Muscle layer of duodenum (tissue), 2 donors: Measurements from ENCODE around the gene GRIP1.

Experiments used
- H3K27ac ChIP-seq: one replicate; pipeline ENCODE4 v1.7.0; 2013; ENCODE audit warnings: mild to moderate bottlenecking, low read length
- H3K27me3 ChIP-seq: one replicate; pipeline ENCODE4 v1.7.0; 2013; ENCODE audit warnings: low read depth, mild to moderate bottlenecking, control low read depth, low read length
- H3K36me3 ChIP-seq, 2 donors: one replicate each; pipeline ENCODE4 v1.7.0; 2013; ENCODE audit warnings: low read length in 2 of 2, control low read depth in 1 of 2, mild to moderate bottlenecking in 1 of 2; ENCODE audit not compliant: insufficient read depth in 2 of 2, control insufficient read depth in 1 of 2
- H3K4me1 ChIP-seq, 2 donors: one replicate each; pipeline ENCODE4 v1.7.0; 2013; ENCODE audit warnings: low read length in 2 of 2, mild to moderate bottlenecking in 2 of 2, control low read depth in 1 of 2, moderate library complexity in 1 of 2; ENCODE audit not compliant: insufficient read depth in 2 of 2, control insufficient read depth in 1 of 2
- H3K4me3 ChIP-seq, 2 donors: one replicate each; pipeline ENCODE4 v1.7.0; 2013; ENCODE audit warnings: low read length in 2 of 2, low read depth in 1 of 2, mild to moderate bottlenecking in 1 of 2
- H3K9me3 ChIP-seq, 2 donors: one replicate each; pipeline ENCODE4 v1.7.0; 2013; ENCODE audit warnings: low read length in 2 of 2, control low read depth in 1 of 2, mild to moderate bottlenecking in 1 of 2; ENCODE audit not compliant: control insufficient read depth in 1 of 2
- donor health status: healthy.

The GRIP1 gene

GRCh38 chr12:66638666-66639065 is 40.2 kb downstream of the GRIP1 start:
- H3K27me3 ChIP-seq, result no peaks in the 10 kb centered on the region
- H3K27ac ChIP-seq, result no peak overlapping the region
- H3K4me1 ChIP-seq, result peaks cover 0 to 3% of the 10 kb centered on the region in 2 donors
- H3K36me3 ChIP-seq, result no peaks in the 10 kb centered on the region
- H3K4me3 ChIP-seq, result no peak overlapping the region
- H3K9me3 ChIP-seq, result no peaks in the 10 kb centered on the region

GRCh38 chr12:66637699-66638301 is 41.1 kb downstream of the GRIP1 start:
- Histone ChIP-seq H3K27ac (no peak overlapping the region), H3K27me3 (no peaks in the 10 kb centered on the region), H3K36me3 (no peaks in the 10 kb centered on the region), H3K9me3 (no peaks in the 10 kb centered on the region), H3K4me3 (no peak overlapping the region), H3K4me1 (peaks cover 0 to 3% of the 10 kb centered on the region in 2 donors)

DNA sequence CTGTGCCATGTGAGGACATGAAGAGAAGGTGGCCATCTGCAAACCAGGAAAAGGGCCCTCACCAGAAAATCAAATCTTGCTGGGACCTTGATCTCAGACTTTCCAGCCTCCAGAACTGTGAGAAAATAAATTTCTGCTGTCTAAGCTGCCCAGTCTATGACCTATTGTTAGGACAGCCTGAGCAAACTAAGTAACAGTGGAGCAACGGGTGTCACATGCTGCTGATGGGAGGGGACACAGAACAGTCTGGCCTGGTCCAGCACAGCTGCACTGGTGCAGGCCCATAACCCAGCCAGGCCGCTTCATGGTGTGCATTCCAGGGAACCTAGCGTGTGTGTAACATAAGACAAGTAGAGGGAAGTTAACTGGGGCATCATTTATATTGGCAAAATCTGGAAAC is 42.1 kb downstream of the GRIP1 start:
- peaks cover 0 to 3% of the 10 kb centered on the region in 2 donors for H3K4me1 ChIP-seq
- no peaks in the 10 kb centered on the region for H3K36me3 ChIP-seq
- H3K27me3 ChIP-seq, result no peaks in the 10 kb centered on the region
- no peak overlapping the region for H3K27ac ChIP-seq
- no peak overlapping the region for H3K4me3 ChIP-seq
- no peaks in the 10 kb centered on the region for H3K9me3 ChIP-seq

DNA sequence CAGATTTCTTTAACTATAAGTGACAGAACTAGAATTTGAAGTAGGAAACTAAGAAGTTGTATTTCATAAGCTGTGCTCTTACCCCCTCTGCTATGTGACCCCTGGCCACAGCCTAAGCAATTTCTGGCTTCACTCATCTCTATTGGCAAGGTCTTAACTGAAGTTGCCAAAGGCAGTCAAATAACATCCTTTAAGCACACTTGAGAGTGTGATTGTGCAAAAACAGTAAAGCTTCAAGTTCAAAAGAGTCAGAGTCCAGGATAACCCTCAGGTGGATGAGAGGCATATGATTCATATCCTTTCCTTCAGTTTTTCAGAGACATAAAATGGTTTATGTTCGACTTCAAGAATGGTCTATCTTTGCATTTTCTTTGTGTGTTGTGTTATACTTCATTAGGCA is 45.2 kb downstream of the GRIP1 start:
- H3K4me1 ChIP-seq, result no peaks in the 10 kb centered on the region
- no peaks in the 10 kb centered on the region for H3K9me3 ChIP-seq
- no peak overlapping the region for H3K27ac ChIP-seq
- H3K27me3 ChIP-seq, result no peaks in the 10 kb centered on the region
- H3K4me3 ChIP-seq, result no peak overlapping the region
- no peaks in the 10 kb centered on the region for H3K36me3 ChIP-seq

GRCh38 chr12:66629138-66629870 is 49.6 kb downstream of the GRIP1 start:
- Histone ChIP-seq H3K9me3 (no peaks in the 10 kb centered on the region), H3K27ac (no peak overlapping the region), H3K4me1 (no peaks in the 10 kb centered on the region), H3K4me3 (no peak overlapping the region), H3K27me3 (no peaks in the 10 kb centered on the region), H3K36me3 (no peaks in the 10 kb centered on the region)

DNA sequence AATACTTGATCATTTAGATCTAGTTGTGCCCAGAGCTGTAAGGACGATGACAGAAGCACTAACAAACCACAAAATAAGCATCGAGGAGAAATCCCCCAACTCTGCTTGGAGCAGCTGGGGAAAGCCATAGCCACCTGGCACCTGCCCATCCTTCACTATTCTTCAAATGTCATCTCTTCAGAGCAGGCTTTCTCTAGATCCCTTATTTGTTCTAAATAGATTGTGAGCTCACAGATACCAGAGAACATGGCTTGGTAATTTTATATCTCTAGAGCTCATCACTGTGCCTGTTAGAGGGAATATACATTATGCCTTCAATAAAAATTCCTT is 50.9 kb downstream of the GRIP1 start:
- H3K4me1 ChIP-seq, result no peaks in the 10 kb centered on the region
- H3K36me3 ChIP-seq, result no peaks in the 10 kb centered on the region
- no peak overlapping the region for H3K27ac ChIP-seq
- no peaks in the 10 kb centered on the region for H3K9me3 ChIP-seq
- H3K4me3 ChIP-seq, result no peak overlapping the region
- no peaks in the 10 kb centered on the region for H3K27me3 ChIP-seq

DNA sequence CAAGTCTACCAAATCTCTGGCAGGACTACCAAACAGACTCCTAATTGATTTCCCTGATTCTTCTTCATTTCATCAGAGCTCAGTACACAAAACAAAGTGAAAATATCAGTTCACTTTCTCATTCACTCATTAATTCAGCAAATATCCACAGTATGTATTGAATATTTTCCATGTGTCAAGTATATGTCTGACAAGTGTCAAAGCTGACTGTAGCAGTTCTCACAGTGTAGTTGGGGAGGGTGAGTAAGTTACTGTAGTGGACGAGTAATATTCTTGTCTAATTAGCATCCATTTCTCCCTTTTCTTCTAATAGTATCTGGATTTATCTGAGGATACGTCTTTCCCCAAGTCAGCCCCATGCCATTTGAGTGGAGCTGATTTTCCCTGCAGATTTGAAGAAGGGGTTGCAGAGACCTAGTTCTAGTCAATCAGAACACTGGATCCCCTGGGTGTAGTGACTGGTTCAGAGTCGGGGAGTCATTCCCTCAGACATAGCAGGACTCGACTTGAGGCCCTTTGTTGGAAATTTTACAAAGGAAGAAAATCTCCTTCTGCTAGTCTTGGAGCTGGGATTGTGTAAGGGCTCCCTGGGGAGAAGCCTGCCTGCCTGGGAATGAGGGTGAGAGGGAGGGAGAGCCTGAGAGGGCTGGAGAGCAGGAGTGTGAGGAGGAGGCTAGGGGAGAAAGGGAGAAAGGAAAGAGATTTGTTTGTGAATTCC is 51.4 kb downstream of the GRIP1 start:
- no peak overlapping the region for H3K27ac ChIP-seq
- H3K4me3 ChIP-seq, result no peak overlapping the region
- no peaks in the 10 kb centered on the region for H3K36me3 ChIP-seq
- no peaks in the 10 kb centered on the region for H3K9me3 ChIP-seq
- no peaks in the 10 kb centered on the region for H3K4me1 ChIP-seq
- H3K27me3 ChIP-seq, result no peaks in the 10 kb centered on the region

DNA sequence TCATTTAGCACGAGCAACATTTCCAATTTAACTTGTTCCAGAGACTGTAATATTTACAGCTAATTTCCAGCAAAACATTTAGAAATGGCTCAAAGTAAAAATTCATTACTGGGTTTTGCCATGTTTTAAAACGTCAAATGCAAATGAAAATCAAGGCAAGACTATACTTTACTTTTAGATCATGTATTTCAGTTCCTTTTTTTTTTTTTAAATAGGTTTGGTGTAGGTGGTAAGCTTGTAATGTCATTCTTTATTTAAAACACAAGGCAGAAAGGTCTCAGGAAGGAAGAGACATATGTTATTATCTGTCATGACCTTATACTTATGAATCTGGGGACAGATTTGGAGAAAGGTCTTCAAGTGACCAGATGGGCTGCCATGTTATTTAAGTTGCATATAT is 54.1 kb downstream of the GRIP1 start:
- H3K4me1 ChIP-seq, result no peaks in the 10 kb centered on the region
- H3K36me3 ChIP-seq, result no peaks in the 10 kb centered on the region
- no peak overlapping the region for H3K27ac ChIP-seq
- H3K9me3 ChIP-seq, result no peaks in the 10 kb centered on the region
- no peaks in the 10 kb centered on the region for H3K27me3 ChIP-seq
- H3K4me3 ChIP-seq, result no peak overlapping the region

DNA sequence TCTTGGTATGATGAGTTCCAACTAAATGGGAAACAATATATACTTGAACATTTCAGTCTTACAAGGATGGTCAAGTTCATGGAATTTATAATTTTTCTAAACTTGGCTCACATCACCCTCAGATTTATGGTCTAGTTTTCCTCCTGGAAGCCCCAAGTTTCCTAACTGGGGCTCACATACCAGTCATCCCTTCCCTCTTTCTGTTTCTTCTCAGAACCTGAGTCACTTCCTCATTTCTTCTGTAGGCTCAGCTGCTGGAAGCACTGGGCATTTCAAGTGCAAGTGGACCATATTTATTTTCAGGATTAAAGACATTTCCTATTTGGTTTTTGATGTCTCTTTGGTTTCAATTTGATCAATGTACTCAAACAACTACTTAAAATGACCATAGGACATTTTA is 55.4 kb downstream of the GRIP1 start:
- Histone ChIP-seq H3K4me1 (no peaks in the 10 kb centered on the region), H3K9me3 (no peaks in the 10 kb centered on the region)

DNA sequence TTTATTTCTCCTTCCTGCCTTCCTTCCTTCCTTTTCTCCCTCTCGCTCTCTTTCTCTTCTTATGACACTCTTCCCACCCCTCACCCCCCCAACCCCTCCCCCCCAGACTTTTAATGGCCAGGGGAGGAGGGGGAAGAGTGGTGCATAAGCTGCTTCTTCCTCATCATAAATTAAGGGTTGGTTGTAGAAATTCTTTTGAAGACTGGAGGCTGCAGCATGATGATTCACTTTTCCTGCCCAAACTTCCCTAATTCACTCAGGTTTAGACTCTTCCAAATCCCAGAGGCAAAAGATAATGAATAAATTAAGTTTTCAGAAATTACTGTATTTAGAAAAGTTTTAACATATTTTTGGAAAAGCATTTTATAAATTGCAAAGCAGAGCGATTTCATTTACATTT is 58.2 kb downstream of the GRIP1 start:
- Histone ChIP-seq H3K4me1 (no peaks in the 10 kb centered on the region), H3K27me3 (no peaks in the 10 kb centered on the region), H3K9me3 (no peaks in the 10 kb centered on the region), H3K27ac (no peak overlapping the region), H3K36me3 (no peaks in the 10 kb centered on the region), H3K4me3 (no peak overlapping the region)

More for the DNA sequence above, 55.4 kb downstream of the GRIP1 start:
- Histone ChIP-seq H3K4me3 (no peak overlapping the region), H3K27me3 (no peaks in the 10 kb centered on the region), H3K27ac (no peak overlapping the region), H3K36me3 (no peaks in the 10 kb centered on the region)

GRCh38 chr12:66620026-66620425 is 58.9 kb downstream of the GRIP1 start:
- H3K4me3 ChIP-seq, result no peak overlapping the region
- no peaks in the 10 kb centered on the region for H3K36me3 ChIP-seq
- H3K27ac ChIP-seq, result no peak overlapping the region
- H3K27me3 ChIP-seq, result no peaks in the 10 kb centered on the region
- H3K4me1 ChIP-seq, result no peaks in the 10 kb centered on the region
- no peaks in the 10 kb centered on the region for H3K9me3 ChIP-seq
